Neuron (in vitro differentiated cells): ENCODE data around the gene CYS1.

ENCODE experiments used
- H2AFZ ChIP-seq: one replicate; pipeline ENCODE4 v1.6.1; 2013; ENCODE audit warnings: low read depth, mild to moderate bottlenecking, inconsistent platforms, low read length, moderate library complexity
- H3K27me3 ChIP-seq: one replicate; pipeline ENCODE4 v1.6.1; 2013; ENCODE audit warnings: low read length; ENCODE audit not compliant: insufficient read depth
- H3K36me3 ChIP-seq: one replicate; pipeline ENCODE4 v1.6.1; 2013; ENCODE audit warnings: low read length; ENCODE audit not compliant: insufficient read depth
- H3K4me1 ChIP-seq: one replicate; pipeline ENCODE4 v1.6.1; 2013; ENCODE audit warnings: low read length; ENCODE audit not compliant: insufficient read depth
- H3K4me3 ChIP-seq: 2 replicates; pipeline ENCODE4 v1.5.1; 2013; ENCODE audit warnings: mild to moderate bottlenecking, low read length, moderate library complexity
- H3K9me3 ChIP-seq: one replicate; pipeline ENCODE4 v1.6.1; 2013; ENCODE audit warnings: low read length

CYS1 gene

GRCh38 chr2:10045561-10046355, 34.5 kb downstream of the CYS1 start:
- no peaks in the 10 kb centered on the region for H3K9me3 ChIP-seq
- H3K36me3 ChIP-seq = peaks cover 28% of the 10 kb centered on the region
- H3K4me3 ChIP-seq = no peak overlapping the region
- no peaks in the 10 kb centered on the region for H3K27me3 ChIP-seq
- peaks cover 13% of the 10 kb centered on the region for H3K4me1 ChIP-seq
- H2AFZ ChIP-seq = no peak overlapping the region

- peaks cover 13% of the 10 kb centered on the region for H3K4me1 ChIP-seq
- no peak overlapping the region for H2AFZ ChIP-seq
- peaks cover 20% of the 10 kb centered on the region for H3K36me3 ChIP-seq
- H3K27me3 ChIP-seq = no peaks in the 10 kb centered on the region
- no peaks in the 10 kb centered on the region for H3K9me3 ChIP-seq
- peak overlapping the region; percentile 75 for H3K4me3 ChIP-seq
Observed at GRCh38 chr2:10043906-10044601, 36.2 kb downstream of the CYS1 start.

- H3K36me3 ChIP-seq = peaks cover 16% of the 10 kb centered on the region
- H3K4me1 ChIP-seq = peaks cover 13% of the 10 kb centered on the region
- peak within 1 kb of the TSS; percentile 52 for H2AFZ ChIP-seq
- H3K4me3 ChIP-seq = peak within 1 kb of the TSS; percentile 75
- no peaks in the 10 kb centered on the region for H3K9me3 ChIP-seq
- no peaks in the 10 kb centered on the region for H3K27me3 ChIP-seq
Observed at GRCh38 chr2:10043256-10043905, 36.8 kb downstream of the CYS1 start, which contains the start of gene KLF11. KLF11 (plus strand) TSS chr2:10043550; CDS start chr2:10043717, 167 bp downstream.

- Histone ChIP-seq H3K4me3 (peak overlapping the region; percentile 63), H3K36me3 (peaks cover 8% of the 10 kb centered on the region)
Observed at GRCh38 chr2:10042301-10043161, 37.7 kb downstream of the CYS1 start.

GRCh38 chr2:10041711-10042110, 38.5 kb downstream of the CYS1 start:
- Histone ChIP-seq H3K4me3 (no peak overlapping the region), H3K36me3 (peaks cover 4% of the 10 kb centered on the region), H3K9me3 (no peaks in the 10 kb centered on the region), H2AFZ (no peak overlapping the region), H3K4me1 (peaks cover 13% of the 10 kb centered on the region), H3K27me3 (no peaks in the 10 kb centered on the region)

More at GRCh38 chr2:10042301-10043161, 37.7 kb downstream of the CYS1 start:
- Histone ChIP-seq H2AFZ (peak overlapping the region; percentile 52), H3K9me3 (no peaks in the 10 kb centered on the region), H3K4me1 (peaks cover 13% of the 10 kb centered on the region), H3K27me3 (no peaks in the 10 kb centered on the region)

- H3K9me3 ChIP-seq = no peaks in the 10 kb centered on the region
- H2AFZ ChIP-seq = no peak overlapping the region
- H3K4me1 ChIP-seq = peaks cover 13% of the 10 kb centered on the region
- no peak overlapping the region for H3K4me3 ChIP-seq
- no peaks in the 10 kb centered on the region for H3K27me3 ChIP-seq
- H3K36me3 ChIP-seq = no peaks in the 10 kb centered on the region
Observed at GRCh38 chr2:10039658-10040410, 40.4 kb downstream of the CYS1 start.

GRCh38 chr2:10038716-10039115, 41.5 kb downstream of the CYS1 start:
- Histone ChIP-seq H3K27me3 (no peaks in the 10 kb centered on the region), H3K9me3 (no peaks in the 10 kb centered on the region), H3K4me1 (peaks cover 11% of the 10 kb centered on the region), H3K36me3 (no peaks in the 10 kb centered on the region), H3K4me3 (no peak overlapping the region), H2AFZ (no peak overlapping the region)

- no peaks in the 10 kb centered on the region for H3K36me3 ChIP-seq
Observed at GRCh38 chr2:10038123-10038522, 42.1 kb downstream of the CYS1 start.

GRCh38 chr2:10036095-10036884, 43.9 kb downstream of the CYS1 start:
- no peaks in the 10 kb centered on the region for H3K36me3 ChIP-seq
- no peak overlapping the region for H2AFZ ChIP-seq
- H3K27me3 ChIP-seq = peaks cover 2% of the 10 kb centered on the region
- H3K4me3 ChIP-seq = no peak overlapping the region
- no peaks in the 10 kb centered on the region for H3K9me3 ChIP-seq
- no peaks in the 10 kb centered on the region for H3K4me1 ChIP-seq

More at GRCh38 chr2:10038123-10038522, 42.1 kb downstream of the CYS1 start:
- H3K27me3 ChIP-seq = no peaks in the 10 kb centered on the region
- no peak overlapping the region for H2AFZ ChIP-seq
- H3K4me3 ChIP-seq = no peak overlapping the region
- peaks cover 11% of the 10 kb centered on the region for H3K4me1 ChIP-seq
- H3K9me3 ChIP-seq = no peaks in the 10 kb centered on the region

- Histone ChIP-seq H3K27me3 (peaks cover 2% of the 10 kb centered on the region), H3K4me1 (no peaks in the 10 kb centered on the region), H3K36me3 (no peaks in the 10 kb centered on the region), H3K4me3 (no peak overlapping the region), H3K9me3 (no peaks in the 10 kb centered on the region), H2AFZ (no peak overlapping the region)
Observed at GRCh38 chr2:10035633-10036032, 44.6 kb downstream of the CYS1 start.

GRCh38 chr2:10035053-10035422, 45.2 kb downstream of the CYS1 start:
- Histone ChIP-seq H3K36me3 (no peaks in the 10 kb centered on the region), H3K27me3 (peaks cover 2% of the 10 kb centered on the region), H3K4me1 (peaks cover 2% of the 10 kb centered on the region), H2AFZ (no peak overlapping the region), H3K9me3 (no peaks in the 10 kb centered on the region), H3K4me3 (no peak overlapping the region)
